H9 (cell line): ENCODE data around the gene HHATL. TPM values are rescaled to one million over a fixed set of nuclear protein-coding genes. Genes with fewer than 3 reads are reported as not detected.
A peak's percentile ranks its signal among the peaks of the same experiment; 100 is the strongest.

Experiments
- DNase-seq: peaks from one replicate; pipeline ENCODE4 v3.0.0-alpha.2; 2017
- H2AFZ ChIP-seq: one replicate; pipeline ENCODE4 v1.6.1; 2013; ENCODE audit warnings: mild to moderate bottlenecking, low read length, control low read depth, moderate library complexity
- H2AK5ac ChIP-seq: 2 replicates; pipeline ENCODE4 v1.6.1; 2013; ENCODE audit warnings: low read length, control low read depth, mixed read lengths; ENCODE audit not compliant: insufficient read length
- H2BK120ac ChIP-seq: one replicate; pipeline ENCODE4 v1.6.1; 2013; ENCODE audit warnings: low read depth, mild to moderate bottlenecking, low read length, control low read depth, inconsistent platforms; ENCODE audit not compliant: poor library complexity, severe bottlenecking
- H2BK12ac ChIP-seq: 2 replicates; pipeline ENCODE4 v1.6.1; 2013; ENCODE audit warnings: low read length, control low read depth, mixed read lengths, low read depth; ENCODE audit not compliant: insufficient read length
- H2BK15ac ChIP-seq: 2 replicates; pipeline ENCODE4 v1.6.1; 2013; ENCODE audit warnings: low read depth, low read length, control low read depth
- H2BK20ac ChIP-seq: one replicate; pipeline ENCODE4 v1.6.1; 2013; ENCODE audit warnings: low read depth, mild to moderate bottlenecking, low read length, control low read depth, inconsistent platforms; ENCODE audit not compliant: poor library complexity, severe bottlenecking
- H2BK5ac ChIP-seq: 2 replicates; pipeline ENCODE4 v1.6.1; 2013; ENCODE audit warnings: low read length, control low read depth, mixed read lengths; ENCODE audit not compliant: insufficient read length
- H3K14ac ChIP-seq: 2 replicates; pipeline ENCODE4 v1.6.1; 2013; ENCODE audit warnings: low read length, control low read depth; ENCODE audit not compliant: insufficient read depth
- H3K18ac ChIP-seq: 2 replicates; pipeline ENCODE4 v1.6.1; 2013; ENCODE audit warnings: low read depth, mild to moderate bottlenecking, mixed read lengths, low read length, control low read depth; ENCODE audit not compliant: insufficient read length
- H3K23ac ChIP-seq: 2 replicates; pipeline ENCODE4 v1.6.1; 2013; ENCODE audit warnings: low read length, control low read depth, mixed read lengths, low read depth; ENCODE audit not compliant: insufficient read length
- H3K23me2 ChIP-seq: 2 replicates; pipeline ENCODE4 v1.6.1; 2013; ENCODE audit warnings: low read depth, mild to moderate bottlenecking, mixed read lengths, low read length, control low read depth; ENCODE audit not compliant: insufficient read length, poor library complexity, severe bottlenecking
- H3K27ac ChIP-seq: 2 replicates; pipeline ENCODE4 v1.5.1; 2013; ENCODE audit warnings: low read length, control low read depth, mixed read lengths, low read depth; ENCODE audit not compliant: insufficient read length
- H3K27me3 ChIP-seq: 2 replicates; pipeline ENCODE4 v1.6.1; 2013; ENCODE audit warnings: low read length, control low read depth, inconsistent platforms; ENCODE audit not compliant: insufficient read depth
- H3K4ac ChIP-seq: 2 replicates; pipeline ENCODE4 v1.6.1; 2013; ENCODE audit warnings: low read depth, mild to moderate bottlenecking, control low read depth, inconsistent platforms, low read length, moderate library complexity
- H3K4me1 ChIP-seq: 2 replicates; pipeline ENCODE4 v1.6.1; 2013; ENCODE audit warnings: low read length, control low read depth, inconsistent platforms; ENCODE audit not compliant: insufficient read depth
- H3K4me2 ChIP-seq: 2 replicates; pipeline ENCODE4 v1.6.1; 2013; ENCODE audit warnings: low read length, control low read depth, mixed read lengths; ENCODE audit not compliant: insufficient read length, insufficient read depth
- H3K56ac ChIP-seq: 2 replicates; pipeline ENCODE4 v1.6.1; 2013; ENCODE audit warnings: low read depth, mild to moderate bottlenecking, mixed read lengths, low read length, control low read depth; ENCODE audit not compliant: insufficient read length
- H3K79me1 ChIP-seq: 2 replicates; pipeline ENCODE4 v1.6.1; 2013; ENCODE audit warnings: low read depth, mild to moderate bottlenecking, moderate library complexity, low read length, control low read depth, inconsistent platforms; ENCODE audit not compliant: insufficient read depth, poor library complexity, severe bottlenecking
- H3K79me2 ChIP-seq: 2 replicates; pipeline ENCODE4 v1.6.1; 2013; ENCODE audit warnings: low read length, control low read depth, inconsistent platforms; ENCODE audit not compliant: insufficient read depth
- H3K9ac ChIP-seq: 2 replicates; pipeline ENCODE4 v1.6.1; 2013; ENCODE audit warnings: low read length, control low read depth, mixed read lengths; ENCODE audit not compliant: insufficient read length; ENCODE audit errors: extremely low read depth
- H3K9me3 ChIP-seq: one replicate; pipeline ENCODE4 v1.6.1; 2013; ENCODE audit warnings: low read depth, low read length, inconsistent platforms; ENCODE audit not compliant: control insufficient read depth
- H3T11ph ChIP-seq: one replicate; pipeline ENCODE4 v1.6.1; 2013; ENCODE audit warnings: mild to moderate bottlenecking, low read length, control low read depth, inconsistent platforms
- H4K20me1 ChIP-seq: one replicate; pipeline ENCODE4 v1.6.1; 2013; ENCODE audit not compliant: control insufficient read depth, insufficient read length, insufficient read depth
- H4K5ac ChIP-seq: 2 replicates; pipeline ENCODE4 v1.6.1; 2013; ENCODE audit warnings: low read depth, mild to moderate bottlenecking, mixed read lengths, low read length, control low read depth; ENCODE audit not compliant: insufficient read length
- H4K8ac ChIP-seq: replicated peaks from 2 replicates; pipeline ENCODE4 v1.6.1; 2013; ENCODE audit warnings: low read length, control low read depth, mixed read lengths, low read depth; ENCODE audit not compliant: insufficient read length
- H4K91ac ChIP-seq: 2 replicates; pipeline ENCODE4 v1.6.1; 2013; ENCODE audit warnings: low read depth, mild to moderate bottlenecking, moderate library complexity, mixed read lengths, low read length, control low read depth; ENCODE audit not compliant: insufficient read length
- H3K27ac Mint-ChIP-seq, 3 experiments: 2 replicates in 2 of 3; 3 replicates in 1 of 3; pipeline ENCODE4 v1.8.0; 2020 to 2021; ENCODE audit warnings: mixed read lengths in 3 of 3, mild to moderate bottlenecking in 1 of 3, moderate library complexity in 1 of 3
- H3K27me3 Mint-ChIP-seq: 2 replicates; pipeline ENCODE4 v1.8.0; 2021; ENCODE audit warnings: low read depth, mild to moderate bottlenecking, moderate library complexity, mixed read lengths
- H3K36me3 Mint-ChIP-seq, 3 experiments: 2 replicates in 2 of 3; 3 replicates in 1 of 3; pipeline ENCODE4 v1.8.0; 2020 to 2021; ENCODE audit warnings: low read depth in 3 of 3, mixed read lengths in 3 of 3; ENCODE audit not compliant: insufficient read depth in 1 of 3
- H3K4me1 Mint-ChIP-seq, 2 experiments: 2 replicates each; pipeline ENCODE4 v1.8.0; 2020; ENCODE audit warnings: mixed read lengths in 2 of 2
- H3K4me3 Mint-ChIP-seq, 2 experiments: 2 replicates in 1 of 2; 3 replicates in 1 of 2; pipeline ENCODE4 v1.8.0; 2020 to 2021; ENCODE audit warnings: mild to moderate bottlenecking in 2 of 2, mixed read lengths in 2 of 2, moderate library complexity in 1 of 2
- H3K9me3 Mint-ChIP-seq, 2 experiments: 2 replicates in 1 of 2; 3 replicates in 1 of 2; pipeline ENCODE4 v1.8.0; 2020; ENCODE audit warnings: mild to moderate bottlenecking in 2 of 2, mixed read lengths in 2 of 2, moderate library complexity in 1 of 2
- CTCF ChIP-seq: fragments of 200-600 bp; sonication (generic); conservative IDR thresholded peaks from 3 replicates; pipeline ENCODE4 v1.8.0; 2021; ENCODE audit warnings: antibody characterized with exemption, mild to moderate bottlenecking
- WGBS: extraction: QIAGEN DNeasy Blood & Tissue Kit; methylation state at CpG from one replicate; pipeline ENCODE4 v1.1.7; 2013; ENCODE audit warnings: missing lambda C conversion rate, low lambda C conversion rate, mixed read lengths; ENCODE audit not compliant: insufficient read length; ENCODE audit errors: extremely low coverage; 5-methylcytosine and 5-hydroxymethylcytosine counted together
- total RNA-seq: library from RNA; stranded (reverse); gene quantifications from 2 replicates; pipeline ENCODE4 v1.2.1, GENCODE V29; 2021

The HHATL gene
- total RNA-seq, 1 experiment from 2014 or later, result 0.46 TPM

GRCh38 chr3:42664438-42664803, 38.2 kb downstream of the HHATL start:
- Histone ChIP-seq H3T11ph (no peak overlapping the region), H3K79me2 (no peaks in the 10 kb centered on the region), H4K91ac (no peak overlapping the region), H3K4me1 (no peaks in the 10 kb centered on the region), H3K4me2 (no peak overlapping the region), H2BK20ac (no peak overlapping the region), H3K14ac (no peak overlapping the region), H4K20me1 (no peaks in the 10 kb centered on the region), H3K9ac (no peak overlapping the region), H3K27me3 (no peaks in the 10 kb centered on the region), H3K9me3 (no peaks in the 10 kb centered on the region), H2AK5ac (no peak overlapping the region), H2BK15ac (no peak overlapping the region), H3K18ac (no peak overlapping the region), H4K5ac (no peak overlapping the region), H4K8ac (no peak overlapping the region), H3K56ac (no peak overlapping the region), H3K79me1 (no peaks in the 10 kb centered on the region), H3K4ac (no peak overlapping the region), H2BK12ac (no peak overlapping the region), H3K23ac (no peak overlapping the region), H2BK120ac (no peak overlapping the region), H2BK5ac (no peak overlapping the region), H2AFZ (no peak overlapping the region), H3K27ac (no peak overlapping the region), H3K23me2 (no peaks in the 10 kb centered on the region)
- Mint-ChIP-seq H3K4me1 (peaks cover 8 to 16% of the 10 kb centered on the region in 2 experiments), H3K9me3 (peaks cover 0 to 4% of the 10 kb centered on the region in 2 experiments; a peak in 1 of 5 replicates), H3K36me3 (peaks cover 2 to 7% (median 6%) of the 10 kb centered on the region in 3 experiments; a peak in 6 of 7 replicates), H3K27me3 (peaks cover 4% of the 10 kb centered on the region; the same call in 1 of the 2 replicates), H3K4me3 (no peak overlapping the region), H3K27ac (no peak overlapping the region)
- no CpG with 5 or more reads among the region's 19 CpGs for WGBS
- DNase-seq, result peak; percentile 33
- TF ChIP-seq CTCF, result no peak
